ENCODE results near the gene TNNC1.

DNA sequence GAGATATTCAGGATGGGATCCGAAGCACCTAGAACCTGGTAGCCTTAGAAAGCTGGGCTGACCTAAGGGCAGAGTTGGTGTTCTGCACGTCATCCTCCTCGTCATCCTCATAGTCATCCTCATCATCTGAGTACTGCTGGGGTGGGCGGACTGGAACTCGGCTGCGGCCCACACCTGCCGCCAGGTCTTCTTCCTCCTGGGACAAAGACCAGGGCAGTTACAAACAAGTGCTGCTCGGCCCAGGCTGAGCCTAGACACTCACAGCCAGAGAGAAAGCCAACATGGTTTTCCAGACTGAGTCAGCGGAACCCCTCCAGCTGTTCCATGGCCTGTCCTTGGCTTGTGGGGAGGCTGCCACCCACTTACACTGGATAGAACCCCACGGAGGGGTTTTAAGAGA lies 49.5 kb downstream of the TNNC1 start:
- TF ChIP-seq, protein P1, sequence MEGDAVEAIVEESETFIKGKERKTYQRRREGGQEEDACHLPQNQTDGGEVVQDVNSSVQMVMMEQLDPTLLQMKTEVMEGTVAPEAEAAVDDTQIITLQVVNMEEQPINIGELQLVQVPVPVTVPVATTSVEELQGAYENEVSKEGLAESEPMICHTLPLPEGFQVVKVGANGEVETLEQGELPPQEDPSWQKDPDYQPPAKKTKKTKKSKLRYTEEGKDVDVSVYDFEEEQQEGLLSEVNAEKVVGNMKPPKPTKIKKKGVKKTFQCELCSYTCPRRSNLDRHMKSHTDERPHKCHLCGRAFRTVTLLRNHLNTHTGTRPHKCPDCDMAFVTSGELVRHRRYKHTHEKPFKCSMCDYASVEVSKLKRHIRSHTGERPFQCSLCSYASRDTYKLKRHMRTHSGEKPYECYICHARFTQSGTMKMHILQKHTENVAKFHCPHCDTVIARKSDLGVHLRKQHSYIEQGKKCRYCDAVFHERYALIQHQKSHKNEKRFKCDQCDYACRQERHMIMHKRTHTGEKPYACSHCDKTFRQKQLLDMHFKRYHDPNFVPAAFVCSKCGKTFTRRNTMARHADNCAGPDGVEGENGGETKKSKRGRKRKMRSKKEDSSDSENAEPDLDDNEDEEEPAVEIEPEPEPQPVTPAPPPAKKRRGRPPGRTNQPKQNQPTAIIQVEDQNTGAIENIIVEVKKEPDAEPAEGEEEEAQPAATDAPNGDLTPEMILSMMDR (IDR thresholded peaks at IDR 0.05) = no peak
- TF ChIP-seq ZFX (IDR thresholded peaks at IDR 0.05; ENCODE audit: borderline replicate concordance) = no peak

All from 22Rv1 (cell line).